Measurements from ENCODE around the gene GTF2A1L.
"Not testable (repeated sequence)": the region's sequence is repeated elsewhere in the genome, so short reads cannot be mapped to it uniquely, and the experiment has no call there.

Gene GTF2A1L

GRCh38 chr2:48613211-48613610 lies 4.4 kb upstream of the GTF2A1L start:
- no peak for DNase-seq

GRCh38 chr2:48614581-48614980 lies 3.1 kb upstream of the GTF2A1L start:
- not testable (repeated sequence) for DNase-seq

GRCh38 chr2:48619526-48619925 lies 1.9 kb downstream of the GTF2A1L start:
- no peak for DNase-seq

GRCh38 chr2:48620604-48621003 lies 2.9 kb downstream of the GTF2A1L start:
- no peak for DNase-seq

- not testable (repeated sequence) for DNase-seq
These were observed 5.0 kb downstream of the GTF2A1L start for GRCh38 chr2:48622691-48623090.

- no peak for DNase-seq
These were observed 7.0 kb downstream of the GTF2A1L start for GRCh38 chr2:48624696-48625095.

GRCh38 chr2:48626047-48626446 lies 8.4 kb downstream of the GTF2A1L start:
- DNase-seq, result no peak

GRCh38 chr2:48633143-48633542 lies 15.5 kb downstream of the GTF2A1L start:
- no peak for DNase-seq

- no peak for DNase-seq
These were observed 18.1 kb downstream of the GTF2A1L start for GRCh38 chr2:48635786-48636185.

- no peak for DNase-seq
These were observed 20.6 kb downstream of the GTF2A1L start for GRCh38 chr2:48638261-48638660.

GRCh38 chr2:48651158-48651790 lies 33.6 kb downstream of the GTF2A1L start:
- no peak for DNase-seq

GRCh38 chr2:48668992-48669391 lies 51.3 kb downstream of the GTF2A1L start:
- no peak for DNase-seq

GRCh38 chr2:48673581-48673980 lies 55.9 kb downstream of the GTF2A1L start:
- DNase-seq, result no peak

- DNase-seq, result no peak
These were observed 57.3 kb downstream of the GTF2A1L start for GRCh38 chr2:48674933-48675332.

- no peak for DNase-seq
These were observed 59.8 kb downstream of the GTF2A1L start for GRCh38 chr2:48677450-48677849.

- no peak for DNase-seq
These were observed 67.5 kb downstream of the GTF2A1L start for GRCh38 chr2:48685126-48685525.

GRCh38 chr2:48691935-48692691 lies 74.5 kb downstream of the GTF2A1L start:
- DNase-seq, result no peak

GRCh38 chr2:48693066-48693465 lies 75.4 kb downstream of the GTF2A1L start:
- DNase-seq, result no peak

GRCh38 chr2:48693645-48694044 lies 76.0 kb downstream of the GTF2A1L start:
- DNase-seq, result no peak

GRCh38 chr2:48694149-48694548 lies 76.5 kb downstream of the GTF2A1L start:
- no peak for DNase-seq

GRCh38 chr2:48695991-48696390 lies 78.3 kb downstream of the GTF2A1L start:
- DNase-seq, result no peak

GRCh38 chr2:48696881-48697280 lies 79.2 kb downstream of the GTF2A1L start:
- no peak for DNase-seq

- no peak for DNase-seq
These were observed 81.8 kb downstream of the GTF2A1L start for GRCh38 chr2:48699348-48699930.

GRCh38 chr2:48703621-48704020 lies 86.0 kb downstream of the GTF2A1L start:
- not testable (repeated sequence) for DNase-seq

Measured in right kidney (tissue), 1 donor.